Stimulated activated CD4-positive, alpha-beta T cell treated with anti-CD3 and anti-CD28 coated beads, Interleukin-1b, Interleukin-23, amount 100 ng/mL, for 24 hours (primary cell): ENCODE data around the gene GXYLT2.

Experiments
- DNase-seq, 4 experiments: peaks; one replicate each; pipeline ENCODE4 v3.0.0-alpha.2; 2020; ENCODE audit warnings: low read depth in 4 of 4, low spot score in 1 of 4

GXYLT2 gene

DNA sequence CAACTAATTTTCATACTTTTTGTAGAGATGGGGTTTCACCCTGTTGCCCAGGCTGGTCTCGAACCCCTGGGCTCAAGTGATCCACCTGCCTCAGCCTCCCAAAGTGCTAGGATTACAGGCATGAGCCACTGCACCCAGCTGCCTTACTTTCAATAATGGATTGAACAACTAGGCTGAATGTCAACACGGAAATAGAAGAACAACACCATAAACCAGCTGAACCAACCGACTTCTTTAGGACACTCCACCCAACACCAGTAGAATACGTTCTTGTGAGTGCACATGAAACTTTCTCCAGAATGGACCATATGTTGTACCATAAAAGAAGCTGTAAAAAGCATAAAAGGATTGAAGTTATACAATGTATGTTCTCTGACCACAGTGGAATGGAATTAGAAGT, 42.9 kb downstream of the GXYLT2 start:
- DNase-seq, result no peak

DNA sequence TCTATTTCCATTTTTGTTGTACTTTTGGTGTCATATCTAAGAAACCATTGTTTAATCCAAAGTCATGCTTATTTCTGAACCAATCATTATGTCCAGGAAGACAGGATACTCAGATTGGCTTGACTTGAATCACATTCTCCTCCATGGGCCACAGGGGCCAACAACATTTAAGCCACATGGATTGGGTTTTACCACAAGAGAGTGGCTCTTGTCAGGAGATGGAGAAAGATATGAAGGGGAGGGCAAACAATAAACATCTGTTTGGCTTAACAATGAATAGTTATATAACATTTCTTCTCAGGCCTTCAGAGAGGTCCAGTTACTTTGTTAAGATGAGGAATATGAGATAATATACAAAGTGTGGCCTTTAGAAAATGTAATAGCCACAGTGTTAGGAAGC, 44.6 kb downstream of the GXYLT2 start:
- DNase-seq, result no peak

DNA sequence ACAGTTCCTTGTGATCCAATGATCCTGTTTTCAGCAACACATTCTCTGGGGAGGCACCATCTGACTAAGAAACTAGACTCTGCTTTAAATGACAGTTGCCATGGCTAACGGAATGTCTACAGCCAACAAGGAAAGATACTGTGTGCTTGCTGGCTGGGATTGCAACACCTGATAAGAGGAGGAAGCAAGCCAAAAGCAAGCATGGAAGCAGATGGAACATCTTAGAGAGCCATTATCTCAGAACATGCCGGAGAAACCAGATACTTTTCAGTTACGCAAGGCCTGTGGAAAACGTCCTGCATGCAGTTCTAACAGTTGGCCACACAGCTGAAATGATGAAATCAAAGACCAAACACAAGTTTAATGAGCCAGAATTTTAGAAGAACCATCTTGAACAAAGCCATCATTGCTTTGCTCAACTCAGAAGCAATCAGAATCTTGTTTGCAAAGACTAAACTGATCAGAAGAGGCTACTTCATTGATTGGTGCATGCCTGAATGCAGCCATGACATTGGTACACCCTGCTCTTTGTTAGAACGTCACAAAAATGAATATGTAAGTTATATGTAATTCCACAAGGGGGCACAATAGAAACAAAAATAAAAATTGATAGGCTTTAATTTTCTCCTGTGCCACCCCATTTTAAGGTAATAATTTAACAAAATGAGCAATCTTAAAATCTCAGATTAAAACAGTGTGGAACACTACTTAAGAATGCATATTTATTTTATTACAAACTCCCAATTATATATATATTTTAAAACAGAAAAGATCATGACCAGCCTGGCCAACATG, 50.8 kb downstream of the GXYLT2 start:
- DNase-seq, result no peak

DNA sequence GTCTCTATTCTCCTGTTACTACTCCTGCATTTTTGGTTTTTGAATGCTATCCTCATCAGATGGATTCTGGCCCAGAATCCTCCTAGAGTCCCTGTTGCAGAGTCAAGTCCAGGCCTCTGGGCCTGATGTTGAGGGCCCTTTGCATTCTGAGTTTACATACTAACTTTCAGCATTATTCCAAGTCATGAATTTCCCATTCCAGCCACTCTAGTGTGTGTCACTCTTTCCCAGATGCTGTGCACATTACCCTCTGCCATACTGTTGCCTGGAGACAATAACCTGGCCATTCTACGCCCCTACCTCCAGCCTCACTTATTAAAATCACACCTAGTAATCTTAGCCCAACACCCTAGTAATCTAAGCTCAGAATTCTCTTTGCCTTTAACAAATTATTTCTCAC, 53.4 kb downstream of the GXYLT2 start:
- DNase-seq, result no peak

DNA sequence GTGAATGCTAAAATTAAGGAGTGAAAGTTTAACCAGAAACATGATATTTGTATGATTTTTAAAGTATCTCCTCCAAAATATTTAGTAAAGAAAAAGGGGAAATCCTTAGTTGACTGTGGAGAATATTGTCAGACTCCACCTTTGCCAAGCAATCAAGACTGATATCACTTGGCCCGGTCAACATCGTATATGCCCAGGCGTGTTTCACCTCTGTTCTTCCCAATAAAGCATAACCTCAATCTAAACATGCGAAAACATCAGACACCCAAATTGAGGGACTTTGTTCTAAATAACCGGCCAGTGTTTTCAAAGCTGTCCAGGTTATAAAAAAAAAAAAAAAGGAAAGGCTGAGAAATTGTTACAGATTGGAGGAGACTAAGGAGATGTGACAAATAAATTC, 54.6 kb downstream of the GXYLT2 start:
- DNase-seq, result no peak

DNA sequence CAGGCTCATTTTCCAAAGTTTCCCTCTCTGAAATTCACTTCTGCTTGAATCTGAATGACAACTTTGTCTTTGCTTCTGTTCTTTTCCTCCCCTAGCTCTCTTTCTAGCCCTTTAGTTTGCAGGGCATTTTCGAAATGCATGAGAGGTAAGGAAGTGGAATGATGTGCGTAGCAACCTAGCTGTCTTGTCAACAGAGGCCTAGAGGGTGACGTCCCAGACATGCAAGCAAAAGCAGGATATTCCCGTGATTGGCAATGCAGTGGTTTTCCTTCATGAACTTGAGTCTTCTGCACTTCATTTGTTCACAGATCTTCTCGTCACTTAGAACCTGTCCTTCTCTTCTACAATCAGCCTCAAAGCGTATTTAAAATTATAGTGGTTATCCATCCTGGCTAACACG, 56.9 kb downstream of the GXYLT2 start:
- no peak for DNase-seq

DNA sequence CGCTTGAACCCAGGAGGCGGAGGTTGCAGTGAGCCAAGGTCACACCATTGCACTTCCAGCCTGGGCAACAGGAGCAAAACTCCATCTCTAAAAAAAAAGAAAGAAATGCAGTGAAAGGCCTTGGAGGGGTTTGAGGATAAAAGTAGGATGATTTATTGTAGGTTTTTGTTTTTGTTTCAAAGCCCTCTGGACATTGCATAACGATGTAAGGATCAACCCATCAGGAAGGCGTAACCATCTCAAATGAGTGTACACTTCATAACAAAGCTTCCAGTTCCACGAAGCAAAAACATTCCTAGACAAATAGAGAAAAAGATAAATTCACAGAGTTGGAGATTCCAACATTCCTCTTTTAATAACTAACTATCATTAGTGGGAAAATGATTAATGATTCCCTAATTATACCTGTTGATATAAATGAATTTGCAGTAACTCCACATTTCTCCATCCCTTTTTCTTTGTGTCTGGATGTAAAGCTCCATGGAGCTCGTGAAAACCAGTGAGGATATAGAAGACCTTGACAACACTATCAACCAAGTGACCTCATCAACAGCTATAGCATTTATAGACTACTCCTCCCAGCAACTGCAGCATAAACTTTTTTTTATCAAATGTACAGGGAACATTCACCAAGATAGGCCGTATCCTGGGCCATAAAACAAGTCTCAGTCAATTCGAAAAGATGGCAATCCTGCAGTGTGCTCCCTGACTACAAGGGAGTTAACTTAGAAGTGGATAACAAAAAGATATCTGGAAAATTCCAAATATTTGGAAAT, 60.1 kb downstream of the GXYLT2 start:
- no peak for DNase-seq

DNA sequence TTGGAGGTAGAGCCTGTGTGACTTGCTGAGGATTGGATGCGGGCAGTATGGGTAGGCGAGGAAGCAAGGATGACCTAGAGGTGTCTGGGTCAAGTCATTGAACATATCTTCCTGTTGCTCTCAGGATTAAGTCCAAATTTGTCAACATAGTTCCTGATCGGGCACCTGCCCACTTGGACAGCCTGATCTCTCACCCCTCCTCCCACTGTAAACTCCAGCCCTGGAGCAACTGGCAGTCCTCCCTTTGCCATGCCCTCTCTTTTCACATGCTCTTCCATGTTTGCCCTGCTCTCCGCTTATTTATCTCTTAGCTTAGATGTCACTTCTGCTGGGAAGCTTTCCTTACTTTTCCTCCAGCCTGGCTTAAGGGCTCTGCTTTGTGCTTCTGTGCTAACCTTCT, 61.2 kb downstream of the GXYLT2 start:
- DNase-seq, result no peak

DNA sequence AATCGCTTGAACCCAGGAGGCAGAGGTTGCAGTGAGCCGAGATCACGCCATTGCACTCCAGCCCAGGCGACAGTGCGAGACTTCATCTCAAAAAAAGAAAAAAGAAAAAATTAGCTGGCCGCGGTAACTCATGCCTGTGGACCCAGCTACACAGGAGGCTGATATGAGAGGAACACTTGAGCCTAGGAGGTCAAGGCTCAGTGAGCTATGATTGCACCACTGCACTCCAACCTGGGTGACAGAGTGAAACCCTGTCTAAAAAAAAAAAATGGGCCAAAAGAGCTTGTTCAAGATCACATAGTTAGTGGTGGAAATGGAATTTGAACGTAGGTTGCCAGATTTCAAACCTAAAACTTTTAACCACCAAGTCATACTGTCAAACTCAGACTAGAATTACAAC, 62.5 kb downstream of the GXYLT2 start:
- no peak for DNase-seq

DNA sequence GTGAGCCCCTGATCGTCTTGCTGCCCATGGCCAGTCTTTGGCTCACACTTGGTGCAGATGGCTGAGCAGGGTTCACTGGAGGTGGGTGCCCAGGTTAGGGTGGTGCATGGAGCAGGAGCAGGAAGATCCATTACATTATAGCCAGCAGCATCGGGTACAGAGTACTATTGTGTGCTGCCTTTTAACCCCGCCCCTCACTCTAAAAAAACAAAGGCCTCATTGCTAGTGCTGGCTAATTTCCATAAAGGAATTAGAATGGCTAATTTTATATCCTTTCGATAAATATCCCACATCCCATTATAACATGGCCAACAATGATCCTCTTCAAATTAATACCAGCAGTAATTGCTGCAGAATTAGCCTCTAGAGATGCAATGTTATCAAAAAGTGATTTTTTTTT, 63.0 kb downstream of the GXYLT2 start:
- DNase-seq, result no peak

DNA sequence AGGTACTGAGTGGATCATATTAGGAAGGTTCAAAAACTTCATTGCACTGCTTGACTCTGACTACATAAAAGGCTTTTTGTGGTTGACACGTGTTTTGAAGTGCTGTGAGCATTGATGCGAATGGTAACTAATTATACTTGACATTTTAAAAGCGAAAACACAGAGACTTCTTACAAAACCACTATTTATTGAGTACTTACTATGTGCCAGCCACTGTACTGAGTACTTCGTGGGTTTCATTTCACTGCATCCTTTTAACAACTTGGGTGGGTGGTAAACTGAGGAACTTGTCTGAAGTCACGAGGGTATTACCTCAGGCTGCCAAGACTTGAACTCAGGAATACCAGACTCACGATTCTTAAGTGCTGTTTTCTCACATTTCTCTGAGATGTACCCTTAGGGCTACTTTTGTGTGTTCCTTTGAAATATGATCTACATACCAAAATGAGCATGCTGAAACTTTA, 63.4 kb downstream of the GXYLT2 start:
- no peak for DNase-seq

DNA sequence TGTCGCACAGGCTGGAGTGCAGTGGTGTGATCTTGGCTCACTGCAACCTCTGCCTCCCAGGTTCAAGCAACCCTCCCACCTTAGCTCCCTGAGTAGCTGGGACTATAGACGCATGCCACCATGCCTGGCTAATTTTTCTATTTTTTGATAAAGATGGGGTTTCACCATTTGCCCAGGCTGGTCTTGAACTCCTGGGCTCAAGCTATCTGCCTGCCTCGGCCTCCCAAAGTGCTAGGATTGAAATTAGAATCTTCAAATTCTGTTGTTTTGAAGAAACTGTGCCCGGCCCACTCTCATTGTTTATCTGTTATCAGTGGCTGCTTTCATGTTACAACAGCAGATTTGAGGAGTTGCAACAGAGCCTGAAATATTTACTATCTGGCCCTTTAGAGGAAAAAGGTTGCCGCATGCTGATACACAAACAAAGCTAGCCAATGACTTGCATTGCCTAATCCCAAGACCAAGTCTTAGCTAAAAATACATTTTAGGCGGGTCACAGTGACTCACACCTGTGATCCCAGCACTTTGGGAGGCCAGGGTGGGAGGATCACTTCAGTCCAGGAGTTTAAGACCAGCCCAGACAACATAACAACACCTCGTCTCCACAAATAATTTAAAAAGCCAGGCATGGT, 65.6 kb downstream of the GXYLT2 start:
- no peak for DNase-seq

DNA sequence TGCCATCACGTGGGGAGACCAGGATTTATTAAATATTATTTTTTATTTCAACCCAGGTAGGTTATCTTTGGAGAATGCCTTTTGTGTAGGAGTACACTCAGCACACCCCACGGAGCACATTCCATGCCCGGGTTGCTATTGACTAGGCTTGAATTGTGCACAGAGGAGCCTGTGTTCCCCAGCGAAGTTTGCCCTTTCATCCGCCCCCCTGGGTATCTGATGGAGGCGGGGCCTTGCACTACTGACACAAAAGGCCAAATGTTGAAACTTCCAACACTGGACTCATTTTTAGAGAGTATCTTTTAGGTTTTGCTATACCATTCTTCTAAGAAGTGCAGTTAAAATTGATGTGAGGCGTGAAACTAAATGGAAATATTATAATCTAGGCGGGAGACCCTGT, 69.5 kb downstream of the GXYLT2 start:
- no peak for DNase-seq

DNA sequence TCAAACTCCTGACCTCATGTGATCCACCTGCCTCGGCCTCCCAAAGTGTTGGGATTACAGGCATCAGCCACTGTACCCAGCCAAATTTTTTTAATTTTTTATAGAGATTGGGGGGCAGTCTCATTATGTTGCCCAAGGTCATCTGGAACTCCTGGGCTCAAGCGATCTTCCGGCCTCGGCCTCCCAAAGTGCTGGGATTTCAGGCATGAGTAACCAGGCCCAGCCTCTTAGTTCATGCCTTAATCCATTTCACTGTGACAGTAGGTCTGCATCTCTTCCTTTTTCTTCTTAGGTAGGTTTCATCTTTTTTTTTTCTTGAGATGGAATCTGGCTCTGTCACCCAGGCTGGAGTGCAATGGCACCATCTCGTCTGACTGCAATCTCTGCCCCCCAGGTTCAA, 71.5 kb downstream of the GXYLT2 start:
- DNase-seq, result no peak

DNA sequence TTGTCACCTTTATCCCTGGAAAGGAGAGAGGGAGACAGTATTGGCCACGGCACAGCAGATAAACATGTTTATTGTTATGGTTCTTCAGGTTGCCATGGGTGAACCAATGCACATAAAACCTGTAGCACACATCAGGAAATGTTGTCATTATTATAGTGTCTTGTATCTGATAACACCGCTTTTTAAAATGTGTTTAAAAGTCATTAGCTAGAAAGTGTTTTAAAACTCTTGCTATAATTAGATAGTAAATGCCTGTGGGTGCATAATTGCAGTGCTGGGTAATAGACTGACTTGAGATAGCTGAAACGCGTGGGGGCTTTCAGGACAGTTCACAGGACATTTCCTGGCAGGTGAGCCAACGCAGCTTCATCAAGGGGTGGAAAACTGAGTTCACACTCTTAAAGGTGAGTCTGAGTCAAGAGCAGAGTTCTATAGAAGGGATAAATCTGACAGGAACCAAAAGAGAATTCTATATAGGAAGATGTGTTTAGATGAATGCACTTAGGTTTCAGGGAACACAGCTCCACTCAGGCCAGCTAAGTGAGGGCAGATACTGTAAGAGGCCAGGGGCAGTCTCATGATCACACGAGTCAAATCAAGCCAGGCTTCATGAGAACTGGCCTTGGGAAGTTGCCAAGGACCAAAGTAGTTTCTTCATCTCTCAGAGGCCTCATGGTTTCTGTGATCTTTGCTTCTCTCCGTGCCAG, 73.1 kb downstream of the GXYLT2 start:
- no peak for DNase-seq

DNA sequence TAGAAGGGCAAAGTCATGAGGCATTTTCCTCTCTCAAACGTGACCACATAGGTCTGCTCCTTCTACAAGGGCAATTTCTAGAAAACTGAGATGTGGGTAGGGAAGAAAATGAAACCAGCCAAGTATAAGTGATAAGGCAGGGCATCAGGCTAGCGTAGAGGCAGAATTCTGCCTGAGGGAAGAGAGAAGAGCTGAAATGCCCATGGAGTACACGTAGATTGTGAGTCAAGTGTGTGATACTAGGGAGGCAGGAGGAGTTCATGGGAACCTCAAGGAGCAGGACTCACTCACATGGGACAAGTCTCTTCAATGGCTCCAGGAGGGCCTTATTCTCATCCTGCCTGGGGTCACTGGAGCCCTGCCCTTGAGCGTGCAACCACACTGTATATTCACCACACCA, 73.9 kb downstream of the GXYLT2 start:
- no peak for DNase-seq

DNA sequence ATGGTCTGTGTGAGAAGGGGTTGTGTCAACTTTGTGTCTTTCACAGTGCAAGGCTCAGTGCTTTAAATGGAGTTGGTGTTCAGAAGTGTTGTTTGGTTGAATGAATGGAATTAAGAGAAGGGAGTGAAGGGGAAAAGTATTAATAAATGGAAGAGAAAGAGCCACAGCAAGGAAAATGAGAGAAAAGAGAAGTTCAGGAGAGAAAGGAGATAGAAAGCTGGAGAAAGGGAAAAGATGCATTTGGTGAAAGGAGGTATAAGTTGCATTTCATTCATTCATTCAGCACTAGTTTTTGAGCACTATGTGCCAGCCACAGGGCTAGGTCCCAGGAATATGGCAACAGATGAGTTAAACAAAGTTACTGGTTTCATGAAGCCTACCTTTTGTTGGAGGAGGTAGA, 74.5 kb downstream of the GXYLT2 start:
- no peak for DNase-seq

DNA sequence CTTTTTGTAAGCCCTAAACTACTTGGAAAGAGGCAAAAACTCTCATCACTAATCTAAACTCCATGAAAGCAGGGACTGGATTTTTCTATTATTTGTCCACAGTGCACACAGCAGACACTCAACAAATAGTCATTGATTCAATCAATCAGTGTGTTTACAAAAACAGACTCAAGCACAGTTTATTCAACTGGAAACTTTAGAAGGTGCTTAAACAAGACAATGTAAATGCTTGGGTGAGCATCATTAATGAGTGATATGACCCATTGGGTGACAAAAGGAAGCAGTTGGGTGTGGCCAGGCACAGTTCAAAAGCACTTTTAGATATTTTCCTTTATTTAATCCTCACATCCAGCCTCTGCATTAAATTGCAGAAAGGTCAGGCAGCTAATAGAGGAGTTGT, 76.8 kb downstream of the GXYLT2 start:
- no peak for DNase-seq

DNA sequence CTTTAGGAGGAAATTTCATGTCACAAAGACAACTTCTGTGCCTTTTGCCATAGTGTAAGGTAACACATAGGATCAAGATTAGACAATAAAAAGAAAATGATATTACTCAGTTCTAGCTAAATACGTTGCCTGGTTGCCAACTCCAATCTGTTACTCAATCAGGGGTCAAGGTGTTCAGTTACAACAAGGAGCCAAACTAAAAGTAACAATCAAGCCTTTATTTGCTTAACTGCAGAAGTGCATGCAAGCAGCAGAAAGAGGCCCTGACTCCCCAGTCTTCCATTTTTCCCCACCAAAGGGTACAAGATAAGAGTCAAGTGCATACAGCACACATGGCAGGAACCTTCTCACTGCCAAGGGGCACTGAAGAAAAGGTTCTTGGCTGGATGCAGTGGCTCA, 80.4 kb downstream of the GXYLT2 start:
- no peak for DNase-seq

DNA sequence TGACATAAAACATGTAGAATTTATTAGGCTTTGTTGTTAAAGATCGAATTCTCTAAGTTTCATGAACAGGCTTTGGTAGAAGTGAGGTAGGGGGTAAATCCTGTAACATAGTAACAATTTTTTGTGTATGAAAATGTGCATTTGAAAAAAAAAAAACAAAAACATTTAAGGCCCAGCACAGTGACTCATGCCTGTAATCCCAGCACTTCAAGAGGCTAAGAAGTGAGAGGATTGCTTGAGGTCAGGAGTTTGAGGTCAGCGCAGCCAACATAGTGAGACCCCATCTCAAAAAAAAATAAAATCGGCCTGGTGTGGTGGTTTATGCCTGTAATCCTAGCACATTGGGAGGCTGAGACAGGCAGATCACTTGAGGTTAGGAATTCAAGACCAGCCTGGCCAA, 81.9 kb downstream of the GXYLT2 start:
- DNase-seq, result no peak

DNA sequence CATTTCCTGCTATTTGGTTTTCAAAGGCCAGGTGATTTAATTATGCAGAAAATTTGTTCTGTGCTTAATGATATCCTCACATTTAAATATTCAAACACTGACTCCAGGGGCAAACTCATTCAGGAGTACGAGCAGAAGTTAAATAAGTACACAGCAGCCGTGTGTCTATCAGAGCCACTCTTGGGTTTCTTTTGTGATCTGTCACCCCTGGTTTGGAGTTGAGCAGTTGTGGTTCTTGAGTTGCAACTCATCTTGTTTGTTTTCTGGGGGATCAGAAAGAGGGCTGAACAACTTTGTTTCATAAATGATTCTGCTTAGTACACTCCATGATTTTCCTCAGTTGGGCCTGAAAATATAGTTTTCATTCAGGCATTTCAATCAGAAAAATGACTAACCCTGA, 83.1 kb downstream of the GXYLT2 start:
- no peak for DNase-seq

DNA sequence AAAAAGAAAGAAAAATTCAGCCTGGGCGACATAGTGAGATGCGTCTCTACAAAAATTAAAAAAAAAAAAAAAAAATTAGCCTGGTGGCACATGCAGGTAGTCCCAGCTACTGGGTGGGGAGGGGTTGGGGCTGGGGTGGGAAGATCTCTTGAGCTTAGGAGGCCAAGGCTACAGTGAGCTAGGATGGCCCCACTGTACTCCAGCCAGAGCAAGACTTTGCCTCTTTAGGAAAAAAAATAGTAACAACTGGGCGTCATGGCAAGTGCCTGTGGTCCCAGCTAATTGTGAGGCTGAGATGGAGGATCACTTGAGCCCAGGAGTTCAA, 84.8 kb downstream of the GXYLT2 start:
- no peak for DNase-seq
